Activated CD4-positive, alpha-beta T cell treated with anti-CD3 and anti-CD28 coated beads, Interleukin-2, amount 50 U/mL, for 16 hours (primary cell): ENCODE results near the gene FCGR3A.
"Not testable (repeated sequence)": the region's sequence is repeated elsewhere in the genome, so short reads cannot be mapped to it uniquely, and the experiment has no call there.

Source experiments
- DNase-seq: peaks from one replicate; pipeline ENCODE4 v3.0.0-alpha.2; 2020

The FCGR3A gene

GRCh38 chr1:161549652-161550051 lies at the start of gene FCGR3A:
TSS of gene FCGR3A (minus strand) at chr1:161549818. CDS start at chr1:161549736, 82 bp downstream.
- DNase-seq, result no peak

GRCh38 chr1:161597077-161597476 lies 47.5 kb upstream of the FCGR3A start:
- not testable (repeated sequence) for DNase-seq

DNA sequence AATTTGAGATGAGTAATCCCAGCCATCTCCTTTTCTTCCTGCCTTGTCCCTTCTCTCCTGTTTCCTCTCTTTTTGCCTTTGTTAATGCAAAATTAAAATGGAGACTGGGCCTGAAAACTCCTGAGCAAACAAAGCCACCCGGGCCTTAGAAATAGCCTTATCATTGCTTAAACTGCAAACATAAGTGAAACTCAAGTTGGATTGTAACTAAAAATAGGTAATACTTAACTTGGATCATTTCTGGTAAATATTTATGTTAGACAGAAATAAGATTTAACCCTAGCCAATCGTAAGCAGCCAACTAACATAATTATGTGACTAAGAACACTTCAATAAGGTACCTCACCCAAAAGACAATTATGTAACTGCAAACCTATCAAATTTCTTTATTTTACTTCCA lies 46.0 kb upstream of the FCGR3A start:
- not testable (repeated sequence) for DNase-seq

DNA sequence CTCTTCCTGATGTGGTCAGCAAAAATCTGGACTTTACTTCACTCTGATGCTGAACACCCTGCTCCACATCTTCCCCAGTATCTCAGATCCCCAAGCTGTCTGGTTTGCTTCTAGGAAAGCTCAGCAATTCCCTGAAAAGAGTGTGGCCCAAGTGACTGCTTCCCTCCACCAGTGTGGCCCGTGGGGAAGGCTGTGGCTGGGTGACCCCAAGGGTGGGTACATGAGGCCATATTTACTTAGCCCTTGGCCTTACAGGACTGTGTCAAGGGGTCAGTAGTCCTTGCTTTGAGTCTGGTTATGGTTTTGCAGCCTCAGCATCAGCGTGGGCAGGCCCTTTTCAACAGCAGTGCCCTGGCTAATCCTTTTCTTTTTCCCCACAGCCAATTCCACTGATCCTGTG lies 45.6 kb upstream of the FCGR3A start:
- DNase-seq, result not testable (repeated sequence)

- not testable (repeated sequence) for DNase-seq
Observed at GRCh38 chr1:161594269-161594984, 44.8 kb upstream of the FCGR3A start.

DNA sequence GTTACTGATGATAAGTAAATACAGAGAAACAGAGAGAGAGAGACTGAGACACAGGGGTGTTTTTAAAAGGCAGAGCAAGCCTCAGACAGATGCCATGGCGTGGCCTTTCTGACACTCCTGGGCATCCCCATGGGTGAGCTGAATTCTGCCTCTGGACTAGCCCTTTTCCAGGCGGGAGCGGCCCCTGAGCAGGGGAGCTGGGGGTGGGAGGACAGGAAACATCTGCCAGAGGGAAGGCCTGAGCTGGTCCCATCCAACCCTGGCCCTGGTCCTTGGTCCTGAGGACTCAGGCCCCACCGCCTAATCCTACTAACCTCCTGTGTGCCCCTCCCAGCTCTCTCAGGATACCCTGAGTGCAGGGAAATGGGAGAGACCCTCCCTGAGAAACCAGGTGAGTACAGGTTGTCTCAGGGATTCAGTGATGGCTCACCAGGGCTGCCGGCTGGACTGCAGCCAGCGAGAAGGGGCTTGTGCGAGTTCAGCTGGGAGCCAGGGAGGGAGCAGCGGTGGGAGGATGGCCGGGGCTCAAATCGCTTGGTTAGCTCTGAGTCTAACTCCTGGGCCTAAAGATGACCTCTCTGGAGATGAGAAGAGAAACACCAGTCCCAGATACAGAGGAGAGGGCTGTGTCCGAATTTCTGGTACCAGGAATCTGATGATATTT lies 43.6 kb upstream of the FCGR3A start:
- not testable (repeated sequence) for DNase-seq

DNA sequence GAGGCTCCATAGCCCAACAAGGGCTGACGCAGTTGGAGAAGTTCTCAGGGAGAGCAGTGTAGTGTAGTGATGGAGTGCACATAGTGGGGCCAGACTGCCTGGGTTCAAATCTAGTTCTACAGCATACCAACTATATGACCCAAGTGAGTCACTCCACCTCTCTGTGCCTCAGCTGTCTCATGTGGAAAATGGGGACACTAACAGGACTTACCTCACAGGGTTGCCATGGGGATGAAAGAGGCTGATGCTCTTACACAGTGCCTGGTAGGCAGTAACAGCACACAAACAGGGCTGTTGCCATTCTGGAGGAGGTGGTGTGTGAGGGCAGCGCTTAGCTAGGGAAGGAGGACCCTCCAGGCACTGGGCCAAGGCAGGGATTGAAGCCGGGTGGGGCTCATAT lies 43.0 kb upstream of the FCGR3A start:
- not testable (repeated sequence) for DNase-seq

DNA sequence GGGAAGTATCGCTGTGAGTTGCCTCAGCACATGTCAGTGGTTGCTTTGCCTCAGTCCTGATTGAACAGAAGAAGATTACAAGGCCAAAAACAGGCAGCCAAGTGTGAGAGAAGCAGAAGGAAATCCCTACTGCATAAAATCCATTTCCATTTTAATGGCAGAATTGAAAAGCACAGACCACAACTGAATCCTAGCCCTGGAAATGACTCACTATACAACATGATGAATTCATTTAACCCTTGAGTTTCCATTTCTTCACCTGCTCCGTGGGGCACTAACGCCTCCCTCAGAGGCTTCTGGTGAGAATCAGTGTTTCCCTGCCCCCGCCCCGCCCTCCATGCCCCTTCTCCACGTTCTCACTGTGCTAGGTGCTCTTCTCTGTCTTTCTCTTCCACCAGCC lies 40.3 kb upstream of the FCGR3A start:
- DNase-seq, result not testable (repeated sequence)

DNA sequence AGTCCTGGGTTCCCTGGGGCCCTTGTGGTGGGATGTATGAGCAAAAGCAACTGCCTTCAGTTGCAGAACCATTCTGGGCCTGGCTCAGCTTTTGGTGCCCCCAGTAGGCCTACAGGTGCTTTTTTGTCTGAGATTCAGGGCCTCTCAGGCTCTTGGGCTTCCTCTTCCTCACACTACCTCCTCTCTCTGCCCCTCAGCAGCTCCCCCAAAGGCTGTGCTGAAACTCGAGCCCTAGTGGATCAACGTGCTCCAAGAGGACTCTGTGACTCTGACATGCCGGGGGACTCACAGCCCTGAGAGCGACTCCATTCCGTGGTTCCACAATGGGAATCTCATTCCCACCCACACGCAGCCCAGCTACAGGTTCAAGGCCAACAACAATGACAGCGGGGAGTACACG lies 39.7 kb upstream of the FCGR3A start:
- not testable (repeated sequence) for DNase-seq

DNA sequence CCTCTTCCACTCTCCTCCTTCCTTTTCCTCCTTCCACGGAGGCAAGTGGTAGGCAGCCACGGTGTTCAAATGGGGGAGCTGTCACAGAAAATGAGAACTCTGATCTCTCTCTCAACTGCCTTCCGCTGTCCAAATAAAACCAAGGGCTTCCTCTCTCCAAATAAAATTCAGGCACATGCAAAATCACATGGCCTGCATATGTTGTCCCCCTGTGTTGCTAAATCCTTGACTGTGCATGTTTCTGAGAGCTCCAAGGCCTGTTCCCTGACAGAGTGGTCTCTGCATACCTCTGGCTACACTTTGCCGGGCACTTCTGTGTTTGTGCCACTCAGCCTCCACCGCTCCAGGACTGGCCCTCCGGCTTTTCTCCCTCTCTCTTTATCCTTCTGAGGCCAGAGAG lies 39.0 kb upstream of the FCGR3A start:
- DNase-seq, result not testable (repeated sequence)

- DNase-seq, result not testable (repeated sequence)
Observed at GRCh38 chr1:161582882-161583281, 33.3 kb upstream of the FCGR3A start.

DNA sequence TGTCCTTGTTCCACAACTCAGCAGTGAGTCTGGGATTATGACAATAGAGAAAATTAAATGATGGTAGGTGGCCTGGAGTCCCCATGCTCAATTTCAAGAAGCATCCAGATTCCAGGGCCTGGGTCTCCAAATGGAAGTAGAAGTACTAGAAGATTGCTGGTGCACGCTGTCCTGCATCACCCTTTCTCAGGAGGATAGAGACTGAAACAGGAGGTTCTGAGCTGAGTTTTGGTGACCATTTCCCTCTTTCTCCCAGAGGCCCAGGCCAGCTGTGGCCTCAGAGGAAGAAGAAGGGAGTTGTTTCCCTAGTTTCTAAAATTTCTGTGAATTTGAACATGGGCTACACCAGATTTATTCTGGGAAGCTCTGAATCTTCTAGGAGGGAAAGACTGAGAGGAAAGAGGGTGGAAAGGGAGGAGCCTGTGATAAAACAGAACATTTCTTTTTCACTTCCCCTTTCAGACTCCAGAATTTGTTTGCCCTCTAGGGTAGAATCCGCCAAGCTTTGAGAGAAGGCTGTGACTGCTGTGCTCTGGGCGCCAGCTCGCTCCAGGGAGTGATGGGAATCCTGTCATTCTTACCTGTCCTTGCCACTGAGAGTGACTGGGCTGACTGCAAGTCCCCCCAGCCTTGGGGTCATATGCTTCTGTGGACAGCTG lies 31.4 kb upstream of the FCGR3A start:
- not testable (repeated sequence) for DNase-seq

- DNase-seq, result not testable (repeated sequence)
Observed at GRCh38 chr1:161579856-161580507, 30.4 kb upstream of the FCGR3A start.

GRCh38 chr1:161576676-161577075 lies 27.1 kb upstream of the FCGR3A start:
- not testable (repeated sequence) for DNase-seq

DNA sequence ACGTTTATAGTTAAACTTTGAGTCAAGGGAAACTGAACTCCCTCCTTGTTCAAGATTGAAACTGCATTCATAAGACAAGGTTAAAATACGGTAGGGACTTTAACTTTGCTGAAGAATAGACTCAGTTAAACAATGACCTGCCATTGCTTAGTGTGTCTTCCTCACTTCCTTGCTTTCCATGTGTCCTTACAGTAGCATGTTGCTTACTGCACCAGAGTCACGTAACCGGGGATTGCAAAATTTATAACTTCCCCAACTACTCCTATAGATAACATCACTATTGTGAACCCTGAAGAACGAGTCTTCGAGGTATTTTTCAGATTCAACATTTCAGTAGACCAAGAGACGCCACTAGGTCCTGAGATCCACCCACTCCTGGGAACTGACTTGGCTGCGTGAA lies 22.1 kb upstream of the FCGR3A start:
- not testable (repeated sequence) for DNase-seq

- not testable (repeated sequence) for DNase-seq
Observed at GRCh38 chr1:161566602-161566960, 17.0 kb upstream of the FCGR3A start.

GRCh38 chr1:161563522-161563921 lies 13.9 kb upstream of the FCGR3A start:
- DNase-seq, result not testable (repeated sequence)

- not testable (repeated sequence) for DNase-seq
Observed at GRCh38 chr1:161562441-161562840, 12.8 kb upstream of the FCGR3A start.

GRCh38 chr1:161560960-161561715 lies 11.5 kb upstream of the FCGR3A start:
- peak; percentile 61 for DNase-seq

DNA sequence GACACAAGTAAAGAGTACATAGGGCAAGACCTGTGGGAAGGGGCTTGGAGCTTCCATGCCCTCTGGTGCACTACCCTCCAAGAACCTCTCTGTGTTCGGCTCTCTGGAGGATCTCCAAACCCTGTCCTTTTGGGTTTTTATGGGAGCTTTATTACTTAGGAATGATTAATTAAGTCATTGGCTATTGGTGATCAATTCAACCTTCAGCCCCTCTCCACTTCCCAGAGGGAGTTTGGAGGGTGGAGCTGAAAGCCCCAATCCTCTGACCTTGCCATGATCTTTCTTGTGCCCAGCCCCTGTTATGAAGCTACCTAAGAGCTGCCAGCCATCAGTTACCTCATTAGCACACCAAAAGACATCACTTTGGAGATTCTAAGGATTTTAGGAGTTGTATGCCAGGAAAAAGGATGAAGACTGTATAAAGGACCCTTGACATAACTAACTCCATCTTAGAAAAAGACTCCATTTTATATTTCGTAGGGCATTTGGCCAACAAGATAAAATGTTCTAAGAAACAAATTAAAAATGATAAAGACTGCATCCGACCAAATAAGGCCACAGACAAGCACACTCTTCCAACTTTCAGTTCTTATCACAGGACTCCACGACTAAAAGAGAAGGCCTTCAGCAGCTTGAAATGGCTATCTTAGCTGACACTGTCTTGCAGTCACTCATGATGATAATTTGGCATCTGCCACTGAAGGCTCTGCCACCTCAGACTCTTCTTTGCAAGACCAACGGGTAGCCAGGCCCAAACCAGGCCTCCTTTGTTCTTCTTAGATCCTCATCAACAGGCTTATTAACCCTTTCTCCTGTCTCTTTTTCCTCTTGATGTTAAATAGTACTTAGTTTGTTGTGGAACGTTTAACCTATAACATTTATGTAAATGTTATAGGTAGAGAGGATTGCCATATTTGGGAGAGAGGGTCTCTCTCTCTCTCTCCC lies 8.2 kb upstream of the FCGR3A start:
- not testable (repeated sequence) for DNase-seq

- DNase-seq, result not testable (repeated sequence)
Observed at GRCh38 chr1:161556990-161557389, 7.4 kb upstream of the FCGR3A start.
